NOMO-1 (cell line): ENCODE measurements around the gene ZNF177.

ENCODE experiments used
- DNase-seq, 2 experiments: peaks; one replicate each; lab custom pipeline; 2025; ENCODE audit not compliant: unreplicated experiment in 2 of 2; lab: John Stamatoyannopoulos, UW

ZNF177 gene

DNA sequence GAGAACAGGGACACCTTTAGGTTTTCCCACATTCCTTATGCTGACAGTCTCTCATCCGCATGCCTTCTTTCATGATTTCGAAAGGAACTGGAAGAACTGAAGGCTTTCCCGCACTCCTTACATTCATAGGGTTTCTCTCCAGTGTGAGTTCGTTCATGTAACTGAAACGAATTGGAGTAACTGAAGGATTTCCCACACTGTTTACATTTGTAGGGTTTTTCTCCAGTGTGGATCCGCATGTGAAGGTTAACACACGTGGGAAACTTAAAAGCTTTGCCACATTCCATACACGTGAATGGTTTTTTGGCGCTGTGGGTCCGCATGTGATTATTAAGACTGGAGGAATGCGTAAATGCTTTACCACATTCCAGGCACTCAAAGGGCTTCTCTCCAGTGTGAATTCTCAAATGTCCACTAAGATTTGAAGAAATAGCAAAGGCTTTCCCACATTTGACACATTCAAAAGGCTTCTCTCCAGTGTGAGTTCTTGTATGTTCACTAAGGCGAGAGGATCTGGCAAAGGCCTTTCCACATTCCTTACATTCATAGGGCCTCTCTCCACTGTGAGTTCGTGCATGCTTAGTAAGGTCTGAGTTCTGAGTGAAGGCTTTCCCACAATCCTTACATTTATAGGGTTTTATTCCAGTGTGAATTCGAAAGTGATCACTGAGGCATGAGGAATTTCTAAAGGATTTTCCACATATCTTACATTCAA, 50.6 kb downstream of the ZNF177 start:
- DNase-seq, result no peak

DNA sequence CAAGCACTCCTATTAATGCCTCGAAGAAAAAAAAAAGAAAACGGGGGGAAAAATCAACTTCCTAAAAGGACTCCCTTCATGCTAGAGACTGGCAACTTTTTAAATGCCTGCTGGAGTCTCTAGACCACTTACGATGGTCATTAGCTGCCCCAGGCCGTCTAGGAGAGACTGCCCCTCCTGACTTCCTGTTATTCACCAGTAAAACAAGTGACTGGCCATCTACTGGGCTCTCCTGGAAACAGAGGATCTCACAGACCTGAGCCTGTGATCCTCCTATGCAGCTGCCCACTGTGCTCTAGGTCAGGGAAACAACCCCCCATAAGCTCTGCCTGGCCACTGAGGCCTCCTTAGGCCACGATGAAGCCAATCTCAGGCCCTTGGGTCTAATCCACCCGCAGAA, 65.1 kb downstream of the ZNF177 start:
- no peak for DNase-seq

DNA sequence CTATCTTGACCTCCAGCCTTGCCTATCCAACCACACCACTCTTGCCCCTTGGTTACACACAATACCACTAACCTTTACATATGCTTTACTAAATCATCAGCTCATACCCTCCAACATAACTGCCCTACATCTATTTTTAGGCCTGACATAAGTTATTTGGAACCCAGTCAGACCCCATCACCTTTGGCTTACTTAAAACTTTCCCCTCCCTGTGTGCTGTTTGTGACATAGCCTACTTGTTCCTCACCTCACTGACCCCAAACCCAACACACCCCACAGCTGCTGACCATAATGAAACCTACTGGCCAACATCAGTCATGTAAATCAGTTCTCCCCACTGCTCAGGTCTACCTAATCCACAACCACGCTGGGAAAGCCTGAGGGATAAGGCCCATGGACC, 67.6 kb downstream of the ZNF177 start:
- DNase-seq, result no peak

DNA sequence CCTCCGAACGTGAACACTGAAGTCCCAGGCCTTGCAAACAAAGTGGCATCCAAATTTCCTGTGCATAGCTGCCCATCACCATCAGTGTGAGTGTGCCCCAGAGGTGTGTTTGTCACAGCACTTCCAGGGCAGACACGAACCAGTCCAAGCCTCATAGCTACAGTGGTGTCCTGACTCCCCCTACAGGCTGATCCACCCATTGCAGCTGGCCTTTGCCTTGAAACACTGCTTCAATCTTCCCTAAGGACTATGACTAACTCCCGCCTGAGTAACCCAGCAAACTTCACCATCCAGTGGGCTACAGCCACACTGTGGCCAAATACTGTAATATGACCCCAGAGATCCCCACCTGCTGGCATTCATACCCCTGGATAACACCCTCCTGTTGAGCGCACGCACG, 68.7 kb downstream of the ZNF177 start:
- DNase-seq, result no peak
